ENCODE measurements around the gene BRD3OS. TPM values are rescaled to one million over a fixed set of nuclear protein-coding genes. Genes with fewer than 3 reads are reported as not detected.

The BRD3OS gene
- total RNA-seq, 1 donor from 2014 or later, result 20.2 TPM

- Histone ChIP-seq H3K9ac (ENCODE audit: low read length) (no peak overlapping the region), H3K4me2 (ENCODE audit: low read length) (no peak overlapping the region), H3K4me3 (ENCODE audit: insufficient read depth, low read depth, low read length) (no peak overlapping the region), H3K27me3 (ENCODE audit: insufficient read depth, low read length) (no peaks in the 10 kb centered on the region), H3K36me3 (ENCODE audit: insufficient read depth, low read length) (peaks cover 13% of the 10 kb centered on the region), H3K9me3 (ENCODE audit: insufficient read depth, low read depth, low read length) (no peaks in the 10 kb centered on the region), H2AFZ (ENCODE audit: low read depth, low read length) (no peak overlapping the region), H3K79me2 (ENCODE audit: insufficient read depth, low read length) (no peaks in the 10 kb centered on the region), H3K27ac (ENCODE audit: low read depth, low read length) (no peak overlapping the region), H3K4me1 (ENCODE audit: insufficient read depth, low read length) (no peaks in the 10 kb centered on the region), H4K20me1 (ENCODE audit: insufficient read depth, low read length) (peaks cover 29% of the 10 kb centered on the region)
- Mint-ChIP-seq H3K27me3 (ENCODE audit: low read depth, unreplicated experiment) (no peaks in the 10 kb centered on the region), H3K9me3 (ENCODE audit: unreplicated experiment) (no peaks in the 10 kb centered on the region), H3K36me3 (ENCODE audit: low read depth, unreplicated experiment) (peaks cover 19% of the 10 kb centered on the region), H3K27ac (ENCODE audit: unreplicated experiment) (no peak overlapping the region), H3K4me1 (ENCODE audit: low read depth, unreplicated experiment) (no peaks in the 10 kb centered on the region), H3K4me3 (ENCODE audit: unreplicated experiment) (no peak overlapping the region)
- DNase-seq (ENCODE audit: low read depth) (no peak), FAIRE-seq (no peak)
- TF ChIP-seq, protein P1, sequence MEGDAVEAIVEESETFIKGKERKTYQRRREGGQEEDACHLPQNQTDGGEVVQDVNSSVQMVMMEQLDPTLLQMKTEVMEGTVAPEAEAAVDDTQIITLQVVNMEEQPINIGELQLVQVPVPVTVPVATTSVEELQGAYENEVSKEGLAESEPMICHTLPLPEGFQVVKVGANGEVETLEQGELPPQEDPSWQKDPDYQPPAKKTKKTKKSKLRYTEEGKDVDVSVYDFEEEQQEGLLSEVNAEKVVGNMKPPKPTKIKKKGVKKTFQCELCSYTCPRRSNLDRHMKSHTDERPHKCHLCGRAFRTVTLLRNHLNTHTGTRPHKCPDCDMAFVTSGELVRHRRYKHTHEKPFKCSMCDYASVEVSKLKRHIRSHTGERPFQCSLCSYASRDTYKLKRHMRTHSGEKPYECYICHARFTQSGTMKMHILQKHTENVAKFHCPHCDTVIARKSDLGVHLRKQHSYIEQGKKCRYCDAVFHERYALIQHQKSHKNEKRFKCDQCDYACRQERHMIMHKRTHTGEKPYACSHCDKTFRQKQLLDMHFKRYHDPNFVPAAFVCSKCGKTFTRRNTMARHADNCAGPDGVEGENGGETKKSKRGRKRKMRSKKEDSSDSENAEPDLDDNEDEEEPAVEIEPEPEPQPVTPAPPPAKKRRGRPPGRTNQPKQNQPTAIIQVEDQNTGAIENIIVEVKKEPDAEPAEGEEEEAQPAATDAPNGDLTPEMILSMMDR (IDR thresholded peaks at IDR 0.05; ENCODE audit: insufficient read depth, low read depth, low read length), result no peak
- TF ChIP-seq EZH2 (IDR thresholded peaks at IDR 0.05; ENCODE audit: insufficient read depth, low read length), result no peak
These were observed 6.5 kb downstream of the BRD3OS start for GRCh38 chr9:134031783-134032182.

GRCh38 chr9:134032456-134033222 lies 7.4 kb downstream of the BRD3OS start:
- no peak overlapping the region for H3K4me3 ChIP-seq (ENCODE audit: insufficient read depth, low read depth, low read length)
- FAIRE-seq, result no peak
- no peak overlapping the region for H3K27ac ChIP-seq (ENCODE audit: low read depth, low read length)
- no peaks in the 10 kb centered on the region for H3K79me2 ChIP-seq (ENCODE audit: insufficient read depth, low read length)
- no peaks in the 10 kb centered on the region for H3K27me3 Mint-ChIP-seq (ENCODE audit: low read depth, unreplicated experiment)
- H3K36me3 Mint-ChIP-seq (ENCODE audit: low read depth, unreplicated experiment), result peaks cover 19% of the 10 kb centered on the region
- no peak for DNase-seq (ENCODE audit: low read depth)
- no peaks in the 10 kb centered on the region for H3K4me1 Mint-ChIP-seq (ENCODE audit: low read depth, unreplicated experiment)
- no peaks in the 10 kb centered on the region for H3K4me1 ChIP-seq (ENCODE audit: insufficient read depth, low read length)
- peaks cover 21% of the 10 kb centered on the region for H4K20me1 ChIP-seq (ENCODE audit: insufficient read depth, low read length)
- H3K9ac ChIP-seq (ENCODE audit: low read length), result no peak overlapping the region
- H3K4me3 Mint-ChIP-seq (ENCODE audit: unreplicated experiment), result no peak overlapping the region
- no peak overlapping the region for H3K4me2 ChIP-seq (ENCODE audit: low read length)
- H3K27ac Mint-ChIP-seq (ENCODE audit: unreplicated experiment), result no peak overlapping the region
- TF ChIP-seq, protein P1 (IDR thresholded peaks at IDR 0.05; ENCODE audit: insufficient read depth, low read depth, low read length), result no peak
- TF ChIP-seq EZH2 (IDR thresholded peaks at IDR 0.05; ENCODE audit: insufficient read depth, low read length), result no peak
- H3K36me3 ChIP-seq (ENCODE audit: insufficient read depth, low read length), result peaks cover 13% of the 10 kb centered on the region
- H3K9me3 ChIP-seq (ENCODE audit: insufficient read depth, low read depth, low read length), result no peaks in the 10 kb centered on the region
- H2AFZ ChIP-seq (ENCODE audit: low read depth, low read length), result no peak overlapping the region
- H3K27me3 ChIP-seq (ENCODE audit: insufficient read depth, low read length), result no peaks in the 10 kb centered on the region
- H3K9me3 Mint-ChIP-seq (ENCODE audit: unreplicated experiment), result no peaks in the 10 kb centered on the region

Measured in astrocyte (in vitro differentiated cells and primary cell).